A549 (cell line): ENCODE results near the gene HEXB. TPM values are rescaled to one million over a fixed set of nuclear protein-coding genes. Genes with fewer than 3 reads are reported as not detected.

Experiments used
- ATAC-seq, 2 experiments: fragments of 200-7000 bp in 1 of 2; fragments of >200 bp in 1 of 2; cut with Nextera tagmentation in 1 of 2; cut with Tn5 transposase in 1 of 2; 3 replicates each; pipeline versions ENCODE4 v1.8.0 to v1.9.1; 2018 to 2020; ENCODE audit warnings: mild to moderate bottlenecking in 1 of 2, moderate library complexity in 1 of 2
- CTCF ChIA-PET: fragments of 300-600 bp; sonication (Branson Sonifier 250); formaldehyde crosslinking; extraction: SDS; loops from one replicate; lab custom pipeline; 2021; ENCODE audit warnings: antibody characterized with exemption, inconsistent platforms; lab: Yijun Ruan, JAX
- POLR2A ChIA-PET: fragments of 350-600 bp; formaldehyde crosslinking; extraction: SDS; loops from one replicate; lab custom pipeline; 2021; ENCODE audit warnings: antibody characterized with exemption, inconsistent platforms; lab: Yijun Ruan, JAX
- DNase-seq, 2 experiments: peaks; one replicate each; pipeline versions ENCODE4 v3.0.0 to v3.0.0-alpha.2; 2011 to 2016; ENCODE audit warnings: low read depth in 1 of 2, low spot score in 1 of 2
- FAIRE-seq: peaks from 2 replicates; lab custom pipeline; 2011; peaks lifted over from hg19 to GRCh38; lab: Jason Lieb, UNC
- H3K27ac ChIP-seq, 2 experiments: fragments of >200 bp; sonication (Bioruptor Twin); formaldehyde crosslinking; 3 replicates each; pipeline ENCODE4 v1.5.1; 2016 to 2017
- H3K4me1 ChIP-seq: fragments of >200 bp; sonication (Bioruptor Twin); formaldehyde crosslinking; 3 replicates; pipeline ENCODE4 v1.6.1; 2016
- H3K4me2 ChIP-seq: fragments of >200 bp; sonication (Bioruptor Twin); formaldehyde crosslinking; 3 replicates; pipeline ENCODE4 v1.6.1; 2016
- H3K4me3 ChIP-seq: fragments of >200 bp; sonication (Bioruptor Twin); formaldehyde crosslinking; 3 replicates; pipeline ENCODE4 v1.5.1; 2016
- H3K9me3 ChIP-seq: fragments of >200 bp; sonication (Bioruptor Twin); formaldehyde crosslinking; 3 replicates; pipeline ENCODE4 v1.6.1; 2016
- CBX2 ChIP-seq: fragments of 200-600 bp; sonication (generic); IDR thresholded peaks from 2 replicates; pipeline ENCODE4 v1.6.1; 2016; ENCODE audit warnings: low read depth, mild to moderate bottlenecking, borderline replicate concordance
- CBX8 ChIP-seq: fragments of 200-600 bp; sonication (generic); IDR thresholded peaks from 2 replicates; pipeline ENCODE4 v1.6.1; 2016
- EHF ChIP-seq: fragments of 250-450 bp; sonication (Bioruptor Pico); IDR thresholded peaks from 2 replicates; pipeline ENCODE4 v1.5.0; 2020; ENCODE audit warnings: mild to moderate bottlenecking
- EHMT2 ChIP-seq: fragments of 200-600 bp; sonication (generic); IDR thresholded peaks from 2 replicates; pipeline ENCODE4 v1.6.1; 2016; ENCODE audit warnings: antibody characterized with exemption, low read depth, mild to moderate bottlenecking, moderate library complexity
- ESRRA ChIP-seq: fragments of 150-350 bp; IDR thresholded peaks from 2 replicates; pipeline ENCODE4 v1.6.1; 2014; ENCODE audit warnings: mild to moderate bottlenecking, low read length, borderline replicate concordance
- FOSB ChIP-seq: fragments of 250-450 bp; sonication (Bioruptor Pico); IDR thresholded peaks from 2 replicates; pipeline ENCODE4 v1.5.0; 2020; ENCODE audit warnings: mild to moderate bottlenecking, moderate library complexity
- FOSL2 ChIP-seq, 2 experiments: fragments of 450-650 bp in 1 of 2; fragments of >200 bp in 1 of 2; sonication (Bioruptor Twin) in 1 of 2; formaldehyde crosslinking; IDR thresholded peaks; 2 replicates each; pipeline versions ENCODE4 v1.5.0 to v1.6.1; 2016 to 2020; ENCODE audit warnings: mild to moderate bottlenecking in 1 of 2, moderate library complexity in 1 of 2
- GATA3 ChIP-seq: IDR thresholded peaks from 2 replicates; pipeline ENCODE4 v1.6.1; 2012; ENCODE audit warnings: borderline replicate concordance
- HDAC2 ChIP-seq: fragments of 200-600 bp; sonication (generic); IDR thresholded peaks from 2 replicates; pipeline ENCODE4 v1.6.1; 2016
- HOXA7 ChIP-seq: fragments of 250-450 bp; sonication (Bioruptor Pico); IDR thresholded peaks from 2 replicates; pipeline ENCODE4 v1.5.0; 2020; ENCODE audit warnings: mild to moderate bottlenecking, moderate library complexity
- HOXB13 ChIP-seq: fragments of 250-450 bp; sonication (Bioruptor Pico); IDR thresholded peaks from 2 replicates; pipeline ENCODE4 v1.5.0; 2020; ENCODE audit warnings: low read depth, mild to moderate bottlenecking, moderate library complexity
- JUNB ChIP-seq: fragments of >200 bp; sonication (Bioruptor Twin); formaldehyde crosslinking; IDR thresholded peaks from 2 replicates; pipeline ENCODE4 v1.6.1; 2016
- MAFK ChIP-seq: fragments of 450-650 bp; IDR thresholded peaks from 2 replicates; pipeline ENCODE4 v1.6.1; 2014; ENCODE audit not compliant: partially characterized antibody
- MAZ ChIP-seq: fragments of 150-350 bp; IDR thresholded peaks from 2 replicates; pipeline ENCODE4 v1.6.1; 2014; ENCODE audit warnings: antibody characterized with exemption, low read depth, low read length, borderline replicate concordance
- NFE2L2 ChIP-seq: fragments of 150-350 bp; conservative IDR thresholded peaks from 2 replicates; pipeline ENCODE4 v1.6.1; 2014; ENCODE audit warnings: low read length
- NPAS2 ChIP-seq: fragments of 250-450 bp; sonication (Bioruptor Pico); IDR thresholded peaks from 2 replicates; pipeline ENCODE4 v1.8.0; 2022; ENCODE audit warnings: mild to moderate bottlenecking, moderate library complexity, borderline replicate concordance
- POLR2A ChIP-seq: IDR thresholded peaks from 2 replicates; pipeline ENCODE4 v1.6.1; 2012; ENCODE audit warnings: mild to moderate bottlenecking, low read length
- POLR2AphosphoS2 ChIP-seq: conservative IDR thresholded peaks from 2 replicates; pipeline ENCODE4 v1.6.1; 2012; ENCODE audit warnings: low read length, improper control_type of control experiment, inconsistent platforms
- RAD21 ChIP-seq, 2 experiments: fragments of >200 bp in 1 of 2; sonication (Bioruptor Twin) in 1 of 2; formaldehyde crosslinking in 1 of 2; IDR thresholded peaks in 1 of 2; conservative IDR thresholded peaks in 1 of 2; 2 replicates in 1 of 2; 3 replicates in 1 of 2; pipeline ENCODE4 v1.6.1; 2012 to 2018; ENCODE audit warnings: inconsistent platforms in 1 of 2
- RCOR1 ChIP-seq: fragments of 150-350 bp; IDR thresholded peaks from 2 replicates; pipeline ENCODE4 v1.6.1; 2014; ENCODE audit warnings: antibody characterized with exemption, low read length, low read depth
- SMC3 ChIP-seq: fragments of >200 bp; sonication (Bioruptor Twin); formaldehyde crosslinking; IDR thresholded peaks from 3 replicates; pipeline ENCODE4 v1.6.1; 2018; ENCODE audit warnings: inconsistent platforms
- TFCP2L1 ChIP-seq: fragments of 250-450 bp; sonication (Bioruptor Pico); IDR thresholded peaks from 2 replicates; pipeline ENCODE4 v1.5.0; 2021; ENCODE audit warnings: mild to moderate bottlenecking
- ZC3H11A ChIP-seq: fragments of 450-650 bp; IDR thresholded peaks from 2 replicates; pipeline ENCODE4 v1.6.1; 2014; ENCODE audit warnings: antibody characterized with exemption, mild to moderate bottlenecking
- ZFP36 ChIP-seq: fragments of 450-650 bp; IDR thresholded peaks from 2 replicates; pipeline ENCODE4 v1.6.1; 2014; ENCODE audit warnings: borderline replicate concordance; ENCODE audit not compliant: partially characterized antibody
- ZSCAN20 ChIP-seq: fragments of 250-450 bp; sonication (Bioruptor Pico); IDR thresholded peaks from 2 replicates; pipeline ENCODE4 v1.8.0; 2022; ENCODE audit warnings: mild to moderate bottlenecking, moderate library complexity
- WGBS: methylation state at CpG from one replicate; pipeline ENCODE4 v1.1.6; 2017; ENCODE audit errors: missing lambda C conversion rate; 5-methylcytosine and 5-hydroxymethylcytosine counted together
- polyA plus RNA-seq, 4 experiments: library from polyadenylated mRNA; depleted of rRNA in 3 of 4; stranded (reverse); fragments of >200 nt; fragmentation: RNase III in 1 of 4; extraction: RNeasy Plus Mini Kit Qiagen cat#74134 plus additional on column Dnase treatment in 1 of 4; gene quantifications; 2 replicates in 3 of 4; 3 replicates in 1 of 4; pipeline ENCODE4 v1.2.3, GENCODE V29; 2011 to 2017
- TF ChIP-seq, protein P1 (sequence below): fragments of 450-650 bp; IDR thresholded peaks from 2 replicates; pipeline ENCODE4 v1.6.1; 2014; ENCODE audit warnings: antibody characterized with exemption
- TF ChIP-seq, protein P2 (sequence below): IDR thresholded peaks from 2 replicates; pipeline ENCODE4 v1.6.1; 2012; ENCODE audit warnings: low read depth, borderline replicate concordance
- TF ChIP-seq, protein P3 (sequence below): fragments of 250-450 bp; sonication (Bioruptor Pico); IDR thresholded peaks from 2 replicates; pipeline ENCODE4 v1.5.0; 2020; ENCODE audit warnings: low read depth, mild to moderate bottlenecking, moderate library complexity
- TF ChIP-seq, protein P4 (sequence below): fragments of 250-450 bp; sonication (Bioruptor Pico); IDR thresholded peaks from 2 replicates; pipeline ENCODE4 v1.5.0; 2021; ENCODE audit warnings: mild to moderate bottlenecking, moderate library complexity, borderline replicate concordance

The HEXB gene
- polyA plus RNA-seq, 2 of the 4 experiments (the other 2 are of a cell fraction), result 83.5 to 153 TPM

DNA sequence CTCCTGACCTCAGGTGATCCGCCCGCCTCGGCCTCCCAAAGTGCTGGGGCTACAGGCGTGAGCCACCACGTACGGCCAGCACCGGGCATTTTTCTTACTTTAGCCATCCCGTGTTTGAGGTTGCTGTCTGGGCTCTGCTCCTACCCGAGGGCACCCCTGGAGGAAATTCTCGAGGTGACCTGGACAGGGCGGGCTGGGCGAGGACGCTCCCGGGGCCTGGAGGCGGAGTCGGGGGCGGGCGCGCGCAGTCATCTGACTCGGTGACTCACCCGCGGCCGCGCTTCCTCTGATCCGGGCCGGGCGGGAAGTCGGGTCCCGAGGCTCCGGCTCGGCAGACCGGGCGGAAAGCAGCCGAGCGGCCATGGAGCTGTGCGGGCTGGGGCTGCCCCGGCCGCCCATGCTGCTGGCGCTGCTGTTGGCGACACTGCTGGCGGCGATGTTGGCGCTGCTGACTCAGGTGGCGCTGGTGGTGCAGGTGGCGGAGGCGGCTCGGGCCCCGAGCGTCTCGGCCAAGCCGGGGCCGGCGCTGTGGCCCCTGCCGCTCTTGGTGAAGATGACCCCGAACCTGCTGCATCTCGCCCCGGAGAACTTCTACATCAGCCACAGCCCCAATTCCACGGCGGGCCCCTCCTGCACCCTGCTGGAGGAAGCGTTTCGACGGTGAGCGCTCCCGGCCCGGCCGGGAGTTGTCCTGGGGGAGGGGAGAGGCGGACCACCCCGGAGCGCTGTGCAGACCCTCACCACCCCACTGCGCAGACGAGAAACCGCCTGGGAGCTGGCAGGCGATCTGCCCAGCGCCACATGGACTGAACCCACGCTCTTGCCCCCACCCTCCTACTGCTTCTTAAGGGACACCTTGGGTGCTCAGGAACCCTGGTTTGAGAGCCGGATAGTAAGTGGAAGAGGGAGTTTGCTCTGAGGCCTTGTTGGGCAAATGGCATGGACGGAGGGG lies at the start of gene HEXB (continued):
- TF ChIP-seq, protein P1, sequence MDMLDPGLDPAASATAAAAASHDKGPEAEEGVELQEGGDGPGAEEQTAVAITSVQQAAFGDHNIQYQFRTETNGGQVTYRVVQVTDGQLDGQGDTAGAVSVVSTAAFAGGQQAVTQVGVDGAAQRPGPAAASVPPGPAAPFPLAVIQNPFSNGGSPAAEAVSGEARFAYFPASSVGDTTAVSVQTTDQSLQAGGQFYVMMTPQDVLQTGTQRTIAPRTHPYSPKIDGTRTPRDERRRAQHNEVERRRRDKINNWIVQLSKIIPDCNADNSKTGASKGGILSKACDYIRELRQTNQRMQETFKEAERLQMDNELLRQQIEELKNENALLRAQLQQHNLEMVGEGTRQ, result peak; percentile 63
- no peak for TF ChIP-seq GATA3
- peak; percentile 88 for TF ChIP-seq POLR2A
- TF ChIP-seq HOXA7 (CRISPR knock-in tag), result no peak
- TF ChIP-seq, protein P2, sequence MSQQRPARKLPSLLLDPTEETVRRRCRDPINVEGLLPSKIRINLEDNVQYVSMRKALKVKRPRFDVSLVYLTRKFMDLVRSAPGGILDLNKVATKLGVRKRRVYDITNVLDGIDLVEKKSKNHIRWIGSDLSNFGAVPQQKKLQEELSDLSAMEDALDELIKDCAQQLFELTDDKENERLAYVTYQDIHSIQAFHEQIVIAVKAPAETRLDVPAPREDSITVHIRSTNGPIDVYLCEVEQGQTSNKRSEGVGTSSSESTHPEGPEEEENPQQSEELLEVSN, result peak; percentile 69
- no peak for TF ChIP-seq HOXB13
- no peak for TF ChIP-seq NPAS2 (CRISPR knock-in tag)
- no peak for TF ChIP-seq ZC3H11A
- no peak for TF ChIP-seq EHF (CRISPR knock-in tag)
- TF ChIP-seq CBX2, result no peak
- peak; percentile 61 for TF ChIP-seq FOSL2 (IDR thresholded peaks at IDR 0.05)
- peak; percentile 98 for TF ChIP-seq FOSL2 (CRISPR knock-in tag; IDR thresholded peaks at IDR 0.05)
- no peak for TF ChIP-seq RAD21 (conservative IDR thresholded peaks at IDR 0.05 in 1 of 2, IDR thresholded peaks at IDR 0.05 in 1 of 2)
- no peak for TF ChIP-seq ESRRA
- no peak for TF ChIP-seq NFE2L2
- no peak for TF ChIP-seq FOSB
- TF ChIP-seq POLR2AphosphoS2, result no peak
- TF ChIP-seq JUNB, result no peak
- no peak for TF ChIP-seq CBX8
- no peak for TF ChIP-seq HDAC2

DNA sequence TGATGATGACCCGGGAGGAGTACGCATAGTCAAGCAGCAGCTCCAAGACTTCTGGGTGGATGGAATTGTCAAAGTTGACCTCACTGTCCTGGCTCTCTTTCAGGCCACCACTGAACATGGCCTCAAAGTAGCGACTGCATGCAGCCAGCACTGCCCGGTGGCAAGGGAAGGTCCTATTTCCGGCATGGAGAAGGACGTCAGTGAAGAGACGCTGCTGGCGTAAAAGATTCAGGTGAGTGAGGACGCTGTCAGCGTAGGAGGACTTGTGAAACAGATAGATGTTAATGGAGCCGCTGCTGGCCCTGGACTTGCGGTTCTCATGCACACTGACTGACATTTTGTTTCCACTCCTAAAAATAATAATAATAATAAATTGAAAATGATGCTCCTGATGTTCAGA lies 48.9 kb upstream of the HEXB start:
- Histone ChIP-seq H3K4me1 (peaks cover 55% of the 10 kb centered on the region), H3K9me3 (no peaks in the 10 kb centered on the region), H3K27ac (no peak overlapping the region), H3K4me3 (no peak overlapping the region), H3K4me2 (no peak overlapping the region)
- ChIA-PET CTCF (interaction anchor here (1.7 kb wide), 1 partner anchor 1045 kb away, joined by 4 read pairs; no protein-coding TSS in a partner anchor), POLR2A (no interaction called here)
- 96% methylated on average over 12 of the region's 12 CpGs for WGBS
- no peak for TF ChIP-seq HOXA7 (CRISPR knock-in tag)
- no peak for TF ChIP-seq ZFP36
- no peak for TF ChIP-seq HDAC2
- TF ChIP-seq GATA3, result no peak
- no peak for TF ChIP-seq FOSL2 (IDR thresholded peaks at IDR 0.05)
- no peak for TF ChIP-seq FOSL2 (CRISPR knock-in tag; IDR thresholded peaks at IDR 0.05)
- TF ChIP-seq TFCP2L1, result no peak
- TF ChIP-seq RAD21 (conservative IDR thresholded peaks at IDR 0.05 in 1 of 2, IDR thresholded peaks at IDR 0.05 in 1 of 2), result no peak
- no peak for TF ChIP-seq ZSCAN20
- no peak for TF ChIP-seq SMC3
- TF ChIP-seq RCOR1, result no peak
- no peak for TF ChIP-seq POLR2A
- TF ChIP-seq ZC3H11A, result no peak
- TF ChIP-seq, protein P2, result no peak
- no peak for TF ChIP-seq POLR2AphosphoS2
- no peak for TF ChIP-seq MAZ
- TF ChIP-seq, protein P3, sequence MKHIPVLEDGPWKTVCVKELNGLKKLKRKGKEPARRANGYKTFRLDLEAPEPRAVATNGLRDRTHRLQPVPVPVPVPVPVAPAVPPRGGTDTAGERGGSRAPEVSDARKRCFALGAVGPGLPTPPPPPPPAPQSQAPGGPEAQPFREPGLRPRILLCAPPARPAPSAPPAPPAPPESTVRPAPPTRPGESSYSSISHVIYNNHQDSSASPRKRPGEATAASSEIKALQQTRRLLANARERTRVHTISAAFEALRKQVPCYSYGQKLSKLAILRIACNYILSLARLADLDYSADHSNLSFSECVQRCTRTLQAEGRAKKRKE (CRISPR knock-in tag), result no peak
- no peak for TF ChIP-seq MAFK
- TF ChIP-seq, protein P4, sequence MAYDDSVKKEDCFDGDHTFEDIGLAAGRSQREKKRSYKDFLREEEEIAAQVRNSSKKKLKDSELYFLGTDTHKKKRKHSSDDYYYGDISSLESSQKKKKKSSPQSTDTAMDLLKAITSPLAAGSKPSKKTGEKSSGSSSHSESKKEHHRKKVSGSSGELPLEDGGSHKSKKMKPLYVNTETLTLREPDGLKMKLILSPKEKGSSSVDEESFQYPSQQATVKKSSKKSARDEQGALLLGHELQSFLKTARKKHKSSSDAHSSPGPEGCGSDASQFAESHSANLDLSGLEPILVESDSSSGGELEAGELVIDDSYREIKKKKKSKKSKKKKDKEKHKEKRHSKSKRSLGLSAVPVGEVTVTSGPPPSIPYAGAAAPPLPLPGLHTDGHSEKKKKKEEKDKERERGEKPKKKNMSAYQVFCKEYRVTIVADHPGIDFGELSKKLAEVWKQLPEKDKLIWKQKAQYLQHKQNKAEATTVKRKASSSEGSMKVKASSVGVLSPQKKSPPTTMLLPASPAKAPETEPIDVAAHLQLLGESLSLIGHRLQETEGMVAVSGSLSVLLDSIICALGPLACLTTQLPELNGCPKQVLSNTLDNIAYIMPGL (CRISPR knock-in tag), result no peak
- no peak for TF ChIP-seq EHMT2
- ATAC-seq (no peak), DNase-seq (no peak), FAIRE-seq (no peak)
